ENCODE data around the gene TBC1D22A.

DNA sequence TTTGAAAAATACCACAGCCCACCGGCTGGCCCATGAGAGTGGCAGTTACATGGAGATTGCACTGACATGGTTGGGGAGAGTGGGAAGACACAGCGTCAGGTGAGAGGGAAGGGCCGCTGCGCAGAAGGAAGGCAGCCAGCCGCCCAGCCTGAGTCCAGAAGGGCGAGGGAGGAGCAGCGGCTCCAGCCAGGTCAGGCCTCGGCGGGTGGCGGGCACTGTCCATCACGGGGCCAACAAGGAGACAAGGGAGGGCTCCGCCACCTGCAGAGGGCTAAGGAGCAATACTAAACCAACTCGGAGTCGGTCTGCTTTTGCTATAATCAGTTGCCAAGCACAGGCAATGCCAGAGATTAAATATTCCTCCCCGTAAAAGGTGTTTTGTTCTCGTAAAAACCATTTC lies 384.5 kb downstream of the TBC1D22A start:
- TF ChIP-seq EZH2 (IDR thresholded peaks at IDR 0.05; ENCODE audit: borderline replicate concordance, insufficient read depth, low read length, poor library complexity, severe bottlenecking) (no peak), RAD21 (conservative IDR thresholded peaks at IDR 0.05) (no peak)
- TF ChIP-seq, protein P1, sequence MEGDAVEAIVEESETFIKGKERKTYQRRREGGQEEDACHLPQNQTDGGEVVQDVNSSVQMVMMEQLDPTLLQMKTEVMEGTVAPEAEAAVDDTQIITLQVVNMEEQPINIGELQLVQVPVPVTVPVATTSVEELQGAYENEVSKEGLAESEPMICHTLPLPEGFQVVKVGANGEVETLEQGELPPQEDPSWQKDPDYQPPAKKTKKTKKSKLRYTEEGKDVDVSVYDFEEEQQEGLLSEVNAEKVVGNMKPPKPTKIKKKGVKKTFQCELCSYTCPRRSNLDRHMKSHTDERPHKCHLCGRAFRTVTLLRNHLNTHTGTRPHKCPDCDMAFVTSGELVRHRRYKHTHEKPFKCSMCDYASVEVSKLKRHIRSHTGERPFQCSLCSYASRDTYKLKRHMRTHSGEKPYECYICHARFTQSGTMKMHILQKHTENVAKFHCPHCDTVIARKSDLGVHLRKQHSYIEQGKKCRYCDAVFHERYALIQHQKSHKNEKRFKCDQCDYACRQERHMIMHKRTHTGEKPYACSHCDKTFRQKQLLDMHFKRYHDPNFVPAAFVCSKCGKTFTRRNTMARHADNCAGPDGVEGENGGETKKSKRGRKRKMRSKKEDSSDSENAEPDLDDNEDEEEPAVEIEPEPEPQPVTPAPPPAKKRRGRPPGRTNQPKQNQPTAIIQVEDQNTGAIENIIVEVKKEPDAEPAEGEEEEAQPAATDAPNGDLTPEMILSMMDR (IDR thresholded peaks at IDR 0.05; ENCODE audit: poor library complexity, severe bottlenecking), result no peak
